Activated naive CD4-positive, alpha-beta T cell (primary cell): ENCODE data around the gene YIF1A.
"Not testable (repeated sequence)": the region's sequence is repeated elsewhere in the genome, so short reads cannot be mapped to it uniquely, and the experiment has no call there.

Experiments used
- DNase-seq, 4 experiments: peaks; one replicate each; lab custom pipeline; 2025; lab: John Stamatoyannopoulos, UW

Gene YIF1A

GRCh38 chr11:66311965-66312548 is 23.1 kb upstream of the YIF1A start:
- peak; percentile 80 to 99 (median 94) for DNase-seq

- no peak for DNase-seq
These were observed 22.6 kb upstream of the YIF1A start for GRCh38 chr11:66311470-66311964.

GRCh38 chr11:66310803-66311440 is 22.0 kb upstream of the YIF1A start:
- DNase-seq, result not testable (repeated sequence)

GRCh38 chr11:66310324-66310723 is 21.4 kb upstream of the YIF1A start:
- DNase-seq, result no peak

GRCh38 chr11:66309475-66309874 is 20.5 kb upstream of the YIF1A start:
- no peak for DNase-seq

- no peak for DNase-seq
These were observed 13.7 kb upstream of the YIF1A start for GRCh38 chr11:66302656-66303055.

- DNase-seq, result no peak
These were observed 10.2 kb upstream of the YIF1A start for GRCh38 chr11:66299186-66299585.

GRCh38 chr11:66297610-66298009 is 8.7 kb upstream of the YIF1A start:
- no peak for DNase-seq

GRCh38 chr11:66294626-66295620 is 6.0 kb upstream of the YIF1A start:
- no peak for DNase-seq

GRCh38 chr11:66293777-66294625 is 5.1 kb upstream of the YIF1A start:
- DNase-seq, result no peak

- no peak for DNase-seq
These were observed 4.4 kb upstream of the YIF1A start for GRCh38 chr11:66293352-66293751.

- no peak for DNase-seq
These were observed 3.8 kb upstream of the YIF1A start for GRCh38 chr11:66292543-66293332.

- DNase-seq, result no peak
These were observed 3.0 kb upstream of the YIF1A start, which contains the start of gene TMEM151A for GRCh38 chr11:66291706-66292542. TMEM151A (plus strand) TSS chr11:66291894; CDS start chr11:66292014, 120 bp downstream.

- no peak for DNase-seq
These were observed 2.4 kb upstream of the YIF1A start for GRCh38 chr11:66291303-66291705.

GRCh38 chr11:66290330-66290621 is 1.3 kb upstream of the YIF1A start:
- DNase-seq, result no peak

GRCh38 chr11:66289548-66290329 is 796 bp upstream of the YIF1A start:
- peak; percentile 68 to 80 (median 74) for DNase-seq

- DNase-seq, result no peak
These were observed 863 bp downstream of the YIF1A start for GRCh38 chr11:66287889-66288670.

- DNase-seq, result no peak
These were observed 1.6 kb downstream of the YIF1A start for GRCh38 chr11:66287211-66287888.
